ENCODE results near the gene UBE2H. TPM values are rescaled to one million over a fixed set of nuclear protein-coding genes. Genes with fewer than 3 reads are reported as not detected.
A peak's percentile ranks its signal among the peaks of the same experiment; 100 is the strongest.
"Not testable (repeated sequence)": the region's sequence is repeated elsewhere in the genome, so short reads cannot be mapped to it uniquely, and the experiment has no call there.

UBE2H gene
- total and polyA plus RNA-seq, 2 donors from 2014 or later = 40.6 to 107 TPM

- intact Hi-C loops (cut with DNase I) = no loop called here
- no peak for FAIRE-seq
- H3K4me3 ChIP-seq (ENCODE audit: low read length in 3 of 3) = no peak overlapping the region
- no peaks in the 10 kb centered on the region for H3K27me3 ChIP-seq (ENCODE audit: control insufficient read depth, insufficient read depth, low read length)
- peaks cover 0 to 3% (median 0%) of the 10 kb centered on the region in 3 donors for H3K4me1 ChIP-seq (ENCODE audit: control insufficient read depth in 2 of 3, insufficient read depth in 2 of 3, low read depth in 1 of 3, low read length in 3 of 3)
- DNase-seq = peak in 1 of 5 donors; percentile 81
- no peaks in the 10 kb centered on the region for H3K36me3 ChIP-seq (ENCODE audit: control insufficient read depth in 2 of 3, insufficient read depth in 3 of 3, low read length in 3 of 3)
- H3K9ac ChIP-seq (ENCODE audit: low read length in 3 of 3) = no peak overlapping the region
- TF ChIP-seq CTCF (IDR thresholded peaks at IDR 0.05; ENCODE audit: borderline replicate concordance, extremely low read depth, insufficient read depth) = no peak
- no peak overlapping the region for H3K27ac ChIP-seq (ENCODE audit: low read depth in 2 of 2, low read length in 2 of 2)
- no peaks in the 10 kb centered on the region for H3K9me3 ChIP-seq (ENCODE audit: control insufficient read depth in 2 of 3, insufficient read depth in 1 of 3, low read length in 3 of 3)
Observed at GRCh38 chr7:129970816-129971215, 18.1 kb upstream of the UBE2H start.

GRCh38 chr7:129969881-129970446 lies 17.2 kb upstream of the UBE2H start:
- peak overlapping the region in 1 of 2 donors; percentile 60 for H3K27ac ChIP-seq (ENCODE audit: low read depth in 2 of 2, low read length in 2 of 2)
- intact Hi-C loops (cut with DNase I) = no loop called here
- peaks cover 0 to 3% (median 0%) of the 10 kb centered on the region in 3 donors for H3K4me1 ChIP-seq (ENCODE audit: control insufficient read depth in 2 of 3, insufficient read depth in 2 of 3, low read depth in 1 of 3, low read length in 3 of 3)
- FAIRE-seq (no peak), DNase-seq (peak in 2 of 5 donors; percentile 39 to 90)
- TF ChIP-seq CTCF (IDR thresholded peaks at IDR 0.05; ENCODE audit: borderline replicate concordance, extremely low read depth, insufficient read depth) = no peak
- H3K27me3 ChIP-seq (ENCODE audit: control insufficient read depth, insufficient read depth, low read length) = no peaks in the 10 kb centered on the region
- no peaks in the 10 kb centered on the region for H3K36me3 ChIP-seq (ENCODE audit: control insufficient read depth in 2 of 3, insufficient read depth in 3 of 3, low read length in 3 of 3)
- no peaks in the 10 kb centered on the region for H3K9me3 ChIP-seq (ENCODE audit: control insufficient read depth in 2 of 3, insufficient read depth in 1 of 3, low read length in 3 of 3)
- H3K9ac ChIP-seq (ENCODE audit: low read length in 3 of 3) = no peak overlapping the region
- no peak overlapping the region for H3K4me3 ChIP-seq (ENCODE audit: low read length in 3 of 3)

- Histone ChIP-seq H3K4me1 (ENCODE audit: control insufficient read depth in 2 of 3, insufficient read depth in 2 of 3, low read depth in 1 of 3, low read length in 3 of 3) (peaks cover 0 to 3% (median 0%) of the 10 kb centered on the region in 3 donors), H3K9me3 (ENCODE audit: control insufficient read depth in 2 of 3, insufficient read depth in 1 of 3, low read length in 3 of 3) (no peaks in the 10 kb centered on the region), H3K4me3 (ENCODE audit: low read length in 3 of 3) (no peak overlapping the region), H3K27ac (ENCODE audit: low read depth in 2 of 2, low read length in 2 of 2) (no peak overlapping the region), H3K9ac (ENCODE audit: low read length in 3 of 3) (no peak overlapping the region), H3K36me3 (ENCODE audit: control insufficient read depth in 2 of 3, insufficient read depth in 3 of 3, low read length in 3 of 3) (no peaks in the 10 kb centered on the region), H3K27me3 (ENCODE audit: control insufficient read depth, insufficient read depth, low read length) (no peaks in the 10 kb centered on the region)
- DNase-seq = peak in 2 of 5 donors; percentile 28 to 33
- intact Hi-C loops (cut with DNase I) = no loop called here
- TF ChIP-seq CTCF (IDR thresholded peaks at IDR 0.05; ENCODE audit: borderline replicate concordance, extremely low read depth, insufficient read depth) = no peak
- FAIRE-seq = no peak
Observed at GRCh38 chr7:129968592-129969383, 16.0 kb upstream of the UBE2H start.

- peak in 1 of 5 donors; percentile 0 for DNase-seq
- H3K27ac ChIP-seq (ENCODE audit: low read depth in 2 of 2, low read length in 2 of 2); H3K9me3 ChIP-seq (ENCODE audit: control insufficient read depth in 2 of 3, insufficient read depth in 1 of 3, low read length in 3 of 3); intact Hi-C loops (cut with DNase I); H3K36me3 ChIP-seq (ENCODE audit: control insufficient read depth in 2 of 3, insufficient read depth in 3 of 3, low read length in 3 of 3); FAIRE-seq; H3K27me3 ChIP-seq (ENCODE audit: control insufficient read depth, insufficient read depth, low read length); H3K4me1 ChIP-seq (ENCODE audit: control insufficient read depth in 2 of 3, insufficient read depth in 2 of 3, low read depth in 1 of 3, low read length in 3 of 3); H3K9ac ChIP-seq (ENCODE audit: low read length in 3 of 3); H3K4me3 ChIP-seq (ENCODE audit: low read length in 3 of 3): not testable (repeated sequence)
Observed at GRCh38 chr7:129960204-129960475, 7.4 kb upstream of the UBE2H start.
